GM19395 (cell line): ENCODE measurements around the gene PADI2.

Experiments
- ATAC-seq: cut with Tn5 transposase; IDR thresholded peaks from one replicate; pipeline ENCODE4 v1.9.1; 2021; ENCODE audit warnings: mild to moderate bottlenecking, moderate library complexity; ENCODE audit not compliant: unreplicated experiment

PADI2 gene

DNA sequence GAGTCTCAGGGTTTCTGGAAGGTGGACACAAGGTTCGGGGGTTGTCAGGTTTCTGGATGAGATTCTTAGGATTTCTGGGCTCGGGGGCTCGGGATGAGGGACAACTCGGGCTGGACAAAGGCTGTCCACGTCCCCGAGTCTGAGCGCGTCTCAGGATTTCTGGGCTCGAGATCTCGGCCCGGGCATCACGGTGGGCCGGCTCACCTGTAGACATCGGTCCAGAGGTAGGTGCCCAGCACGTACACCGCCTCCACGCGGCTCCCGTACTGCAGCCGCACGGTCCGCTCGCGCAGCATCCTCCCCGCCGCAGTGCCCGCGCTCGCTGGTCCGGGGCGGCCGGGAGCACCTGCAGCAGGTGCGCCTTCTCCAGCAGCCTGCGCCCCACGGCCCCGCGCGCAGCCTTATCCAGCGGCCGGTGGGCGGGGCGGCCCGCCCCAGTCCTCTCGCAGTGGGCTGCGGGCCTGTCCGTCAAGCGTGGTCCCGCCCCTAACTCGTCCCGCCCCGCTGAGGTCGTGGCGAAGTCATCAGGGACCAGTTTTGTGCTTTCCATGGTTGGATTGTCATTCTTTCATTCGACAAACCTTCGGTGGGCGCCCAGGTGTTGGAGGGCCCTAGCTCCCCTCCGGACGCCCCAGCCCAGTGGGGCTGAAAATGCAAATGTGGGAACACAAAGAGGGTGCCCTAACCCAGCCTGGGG, at the start of gene PADI2:
PADI2 (minus strand) TSS at position 376 of the 697 bp plus-strand sequence; CDS start at position 296, 80 bp downstream.
- no peak for ATAC-seq

DNA sequence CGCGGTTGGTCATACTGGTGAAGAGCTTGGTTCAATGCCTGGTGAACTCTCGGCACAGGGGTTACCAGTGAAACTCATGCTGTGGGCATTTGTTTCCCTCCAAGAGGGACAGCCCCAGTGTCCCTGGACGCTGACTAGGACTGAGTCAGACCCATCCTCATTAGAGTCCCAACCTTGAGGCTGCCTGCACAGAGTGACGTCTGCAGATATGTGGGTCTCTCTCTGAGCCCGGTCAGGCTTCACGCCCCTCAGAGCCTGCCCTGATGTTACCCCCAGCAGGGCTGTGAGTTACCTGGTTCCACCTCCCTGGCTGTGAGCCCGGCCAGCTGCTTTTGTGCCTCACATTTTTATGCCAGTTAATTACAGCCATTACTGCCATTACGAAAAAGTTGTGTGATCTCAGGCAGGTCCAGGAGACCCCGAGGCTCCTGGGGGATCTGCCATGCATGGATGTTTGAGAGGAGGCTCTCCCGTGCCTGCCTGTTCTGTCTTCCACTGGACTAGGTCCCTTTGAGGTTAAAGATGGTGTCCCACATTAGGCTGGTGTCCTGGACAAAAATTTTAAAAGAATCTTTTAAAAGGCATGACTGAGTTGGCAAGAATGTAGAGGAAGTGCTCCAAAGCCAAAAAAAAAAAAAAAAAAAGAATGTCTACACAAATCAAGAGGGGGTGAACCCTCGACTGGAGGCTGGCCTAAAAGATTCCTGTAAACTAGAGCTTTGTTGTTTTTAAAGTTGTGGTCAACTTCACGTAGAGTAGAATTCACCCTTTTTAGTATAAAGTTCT, 49.0 kb upstream of the PADI2 start:
- no peak for ATAC-seq

DNA sequence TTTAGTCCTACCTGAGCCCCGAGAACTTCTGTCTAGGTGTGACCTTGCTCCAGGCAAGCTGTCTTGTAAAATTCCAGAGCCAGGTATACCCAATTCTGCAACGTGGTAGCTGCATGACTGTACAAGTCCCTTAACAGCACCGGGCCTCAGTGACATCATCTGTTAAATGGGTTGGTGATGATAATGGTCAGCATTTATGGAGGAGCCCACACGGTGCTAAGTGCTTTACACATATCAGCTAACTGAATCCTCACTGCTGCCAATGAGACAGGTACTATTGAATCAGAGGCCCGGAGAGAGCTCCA, 48.5 kb upstream of the PADI2 start:
- no peak for ATAC-seq

DNA sequence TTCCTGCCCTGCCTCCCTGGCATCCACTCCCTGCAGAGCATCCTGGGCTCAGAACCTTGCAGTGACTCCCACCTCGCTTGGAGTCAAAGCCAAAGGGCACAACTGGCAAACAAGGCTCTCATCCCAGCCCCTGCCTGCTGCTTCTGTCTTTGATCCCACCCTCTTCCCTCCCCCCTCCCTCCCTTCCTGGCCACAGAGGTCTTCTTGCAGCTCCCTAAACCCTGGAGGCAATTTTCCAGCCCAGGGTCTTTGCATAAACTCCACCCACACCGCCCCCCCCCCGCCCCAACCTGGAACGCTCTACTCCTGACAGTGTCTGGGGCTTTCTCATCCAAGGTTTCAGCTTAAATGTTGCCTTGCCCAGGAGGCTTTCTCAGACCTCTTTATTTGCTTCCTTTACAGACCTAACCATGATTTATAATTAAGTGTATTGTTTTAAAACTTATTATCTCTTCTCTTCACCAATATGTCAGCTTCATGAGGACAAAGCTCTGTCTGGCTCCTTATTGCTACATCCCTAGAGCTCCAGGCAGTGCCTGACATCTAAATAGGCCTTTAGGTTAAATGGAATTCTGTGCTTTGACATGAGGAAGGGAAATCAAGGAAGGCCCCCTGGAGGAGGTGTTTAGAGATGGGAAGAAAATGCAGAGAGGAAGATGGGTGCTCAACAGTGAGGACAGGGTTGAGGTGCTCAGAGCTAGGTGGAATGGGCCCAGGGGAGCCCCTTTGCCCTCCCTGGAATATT, 48.0 kb upstream of the PADI2 start:
- ATAC-seq, result no peak

DNA sequence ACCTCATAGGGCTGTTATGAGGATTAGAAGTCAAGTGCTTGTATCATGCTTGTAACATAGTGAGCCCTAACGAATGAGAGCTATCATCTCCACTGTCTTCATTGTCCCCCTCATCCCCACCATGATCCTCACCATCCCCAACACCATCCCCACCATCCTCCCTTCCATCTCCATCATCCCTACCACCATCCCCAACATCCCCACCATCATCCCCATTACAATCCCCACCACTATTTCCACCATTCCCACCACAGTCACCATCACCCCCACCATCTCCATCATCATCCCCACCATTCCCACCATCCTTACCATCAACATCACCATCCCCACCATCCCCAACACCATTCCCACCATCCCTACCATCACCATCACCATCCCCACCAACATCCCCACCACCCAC, 46.6 kb upstream of the PADI2 start:
- ATAC-seq, result no peak

DNA sequence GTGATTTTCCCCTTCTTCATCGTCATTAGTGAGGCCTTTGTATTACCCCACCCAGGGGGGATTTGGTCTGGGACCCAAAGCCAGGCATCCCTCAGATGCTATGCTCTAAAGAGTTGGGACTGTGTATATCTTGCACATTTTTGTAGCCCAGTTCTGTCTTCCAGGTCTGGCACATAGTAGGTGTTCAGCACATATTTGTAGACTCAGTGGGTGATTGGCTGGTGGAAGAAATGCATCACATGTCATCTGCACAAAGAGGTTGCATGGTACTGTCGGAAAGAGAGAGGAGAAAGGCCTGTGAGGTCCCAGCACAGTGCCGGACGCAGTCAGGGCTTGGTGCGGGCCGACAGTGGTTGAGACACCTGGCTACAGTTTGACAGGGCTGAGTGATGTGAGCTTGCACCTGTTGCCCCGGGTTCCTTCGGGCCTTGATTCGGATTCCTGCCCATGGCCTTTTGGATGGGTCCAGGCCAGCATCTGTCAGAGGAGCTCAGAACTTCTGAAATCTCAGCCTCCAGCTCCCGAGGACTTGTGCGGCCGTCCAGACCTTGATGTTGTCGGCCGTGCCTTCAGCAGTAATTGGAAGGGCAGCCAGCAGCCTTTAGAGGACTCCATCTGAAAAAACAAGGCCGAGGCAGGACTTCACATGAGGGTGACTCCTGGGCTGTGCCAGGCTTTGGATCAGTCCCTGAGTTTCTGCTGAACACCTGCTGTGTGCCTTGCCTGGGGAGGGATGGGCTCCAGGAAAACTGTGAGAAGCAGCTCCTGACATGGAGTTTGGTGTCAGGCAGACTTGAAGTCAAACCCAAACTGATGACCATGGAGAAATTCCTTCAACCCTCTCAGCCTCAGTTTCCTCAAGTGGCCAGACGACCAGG, 44.8 kb upstream of the PADI2 start:
- no peak for ATAC-seq

DNA sequence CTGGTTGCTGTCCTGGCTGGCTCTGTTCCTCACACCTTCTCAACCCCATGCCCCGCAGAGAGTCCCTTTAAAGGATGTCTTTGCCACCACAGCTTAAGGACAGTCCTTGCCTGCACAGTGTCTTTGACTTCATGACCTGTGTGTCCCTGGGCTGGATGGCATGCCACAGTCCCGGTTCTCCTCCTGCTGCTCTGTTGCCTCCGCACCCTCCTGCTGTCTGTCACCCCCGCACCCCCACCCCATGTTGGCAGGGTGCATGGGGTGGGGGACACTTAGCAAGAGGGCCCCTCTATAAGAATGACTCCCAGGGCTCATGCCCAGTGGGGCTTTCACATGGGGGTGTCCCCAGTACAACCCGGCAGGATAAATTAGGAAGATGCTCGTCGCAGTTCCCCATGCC, 44.1 kb upstream of the PADI2 start:
- no peak for ATAC-seq

DNA sequence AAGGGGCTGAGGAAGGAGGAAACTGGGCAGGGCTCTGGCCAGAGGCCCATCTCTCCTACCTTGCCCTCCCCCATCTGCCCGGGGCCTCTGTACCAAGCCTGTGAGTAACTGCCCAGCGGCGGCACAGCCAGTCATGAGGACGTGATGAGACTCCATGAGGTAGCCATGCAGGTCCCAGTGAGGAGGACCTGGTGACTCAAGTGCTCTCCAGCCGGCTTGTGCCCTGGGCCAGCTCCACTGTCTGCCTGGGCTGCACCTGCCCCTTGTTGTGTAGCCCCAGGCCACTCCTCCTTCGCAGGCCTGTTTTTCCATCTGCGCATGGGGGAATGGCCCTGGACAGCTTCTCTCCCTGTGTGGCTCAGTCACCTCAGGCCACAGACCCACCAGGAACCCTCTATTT, 43.7 kb upstream of the PADI2 start:
- no peak for ATAC-seq

DNA sequence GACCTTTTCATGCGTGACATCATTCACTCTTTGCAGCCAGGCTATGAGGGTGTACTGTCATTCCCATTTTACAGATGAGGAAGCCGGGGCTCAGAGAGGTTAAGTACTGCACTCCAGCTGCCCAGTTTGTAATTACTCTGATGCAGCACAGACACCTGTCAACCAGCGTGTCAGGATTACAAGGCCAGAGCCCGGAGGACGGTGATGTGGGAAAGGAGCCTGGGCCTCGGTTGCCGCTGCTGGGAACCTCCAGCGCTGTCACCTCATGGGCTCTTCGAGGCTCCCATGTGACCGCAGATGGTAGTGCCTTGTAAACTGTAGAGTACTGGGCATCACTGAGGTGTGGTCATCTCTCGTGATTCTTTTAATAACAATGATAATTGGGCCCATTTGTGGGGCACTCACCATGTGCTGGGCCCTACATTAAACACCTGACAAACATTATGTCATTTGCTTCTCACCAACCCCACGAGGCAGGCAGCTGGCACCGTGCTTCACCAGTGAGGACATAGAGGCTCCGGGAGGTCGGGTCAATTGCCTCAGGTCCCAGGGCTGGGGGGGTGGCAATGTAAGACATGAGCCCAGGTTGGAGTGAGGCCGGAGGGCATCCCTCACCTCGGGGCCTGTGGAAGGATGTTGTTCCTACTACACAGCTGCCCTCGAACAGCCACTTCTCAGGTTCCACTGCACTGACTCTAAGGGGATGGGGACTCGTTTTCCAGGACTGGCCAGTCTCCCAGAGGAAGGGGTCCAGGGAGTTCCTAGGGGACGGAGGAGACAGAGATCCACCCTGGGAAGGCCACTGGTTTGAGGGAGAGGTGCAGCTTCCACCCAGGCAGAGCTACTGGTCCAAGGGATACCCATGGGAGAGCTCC, 42.9 kb upstream of the PADI2 start:
- ATAC-seq, result no peak

DNA sequence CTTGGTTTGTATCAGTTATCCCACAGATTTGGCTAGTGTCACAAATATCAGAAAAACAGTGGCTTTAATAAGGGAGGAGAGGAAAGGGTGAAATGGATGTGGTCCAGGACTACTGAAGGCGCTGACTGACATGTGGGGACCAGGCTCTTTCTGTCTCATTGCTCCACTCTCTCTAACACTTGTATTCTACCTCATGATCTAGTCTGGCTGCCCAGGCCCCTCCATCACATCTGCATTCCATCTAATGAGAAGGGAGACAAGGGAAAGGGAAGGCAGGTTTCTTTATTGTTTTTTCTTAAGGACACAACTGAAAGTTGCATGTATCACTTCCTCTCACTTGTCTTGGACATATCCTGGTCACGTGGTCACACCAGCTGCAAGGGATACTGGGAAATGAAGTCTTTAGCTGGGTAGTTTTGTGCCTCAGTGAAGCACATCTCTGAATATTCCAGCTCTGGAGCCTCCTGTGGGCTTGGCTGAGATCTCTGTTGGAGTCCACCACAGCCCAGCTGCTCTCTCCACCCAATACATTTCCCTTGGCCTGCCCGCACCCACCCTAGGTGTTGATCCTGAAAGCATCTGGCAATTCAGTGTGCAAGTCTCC, 42.0 kb upstream of the PADI2 start:
- ATAC-seq, result no peak

DNA sequence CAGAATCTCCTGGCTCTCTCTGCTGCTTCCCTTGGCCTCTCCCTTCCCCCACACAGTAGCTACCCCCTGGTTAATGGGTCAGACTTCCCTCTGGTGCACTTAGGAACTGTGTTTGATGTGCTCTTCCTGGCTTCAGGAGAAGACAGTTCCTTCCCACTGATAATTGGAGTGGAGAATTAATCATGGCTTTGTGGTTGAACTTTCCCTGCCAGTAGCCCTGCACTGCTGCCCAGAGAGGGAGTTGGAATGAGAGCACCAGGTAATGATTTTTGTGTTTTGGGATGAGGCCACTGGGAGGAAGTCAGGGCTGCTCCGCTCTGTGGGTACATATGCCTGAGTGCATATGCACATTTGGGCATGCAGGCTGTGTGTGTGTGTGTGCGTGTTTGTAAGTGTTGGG, 39.7 kb upstream of the PADI2 start:
- ATAC-seq, result no peak

DNA sequence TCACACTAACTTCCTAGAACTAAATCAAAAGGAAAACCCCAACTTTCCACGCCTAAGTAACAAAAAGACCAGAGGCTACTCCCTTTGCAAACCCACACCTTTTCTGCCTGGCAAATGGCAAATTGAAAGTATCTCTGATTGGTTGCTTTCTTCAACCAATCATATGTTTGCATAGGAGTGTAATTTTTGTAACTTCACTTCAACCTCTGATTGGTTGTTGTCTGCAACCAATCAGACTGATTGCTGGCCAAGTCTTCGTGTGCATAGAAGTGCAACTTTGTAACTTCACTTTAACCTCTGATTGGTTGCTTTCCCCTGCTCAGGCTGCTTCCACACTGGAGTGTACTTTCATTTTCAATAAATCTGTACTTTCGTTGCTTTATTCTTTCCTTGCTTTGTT, 36.9 kb upstream of the PADI2 start:
- ATAC-seq, result no peak

DNA sequence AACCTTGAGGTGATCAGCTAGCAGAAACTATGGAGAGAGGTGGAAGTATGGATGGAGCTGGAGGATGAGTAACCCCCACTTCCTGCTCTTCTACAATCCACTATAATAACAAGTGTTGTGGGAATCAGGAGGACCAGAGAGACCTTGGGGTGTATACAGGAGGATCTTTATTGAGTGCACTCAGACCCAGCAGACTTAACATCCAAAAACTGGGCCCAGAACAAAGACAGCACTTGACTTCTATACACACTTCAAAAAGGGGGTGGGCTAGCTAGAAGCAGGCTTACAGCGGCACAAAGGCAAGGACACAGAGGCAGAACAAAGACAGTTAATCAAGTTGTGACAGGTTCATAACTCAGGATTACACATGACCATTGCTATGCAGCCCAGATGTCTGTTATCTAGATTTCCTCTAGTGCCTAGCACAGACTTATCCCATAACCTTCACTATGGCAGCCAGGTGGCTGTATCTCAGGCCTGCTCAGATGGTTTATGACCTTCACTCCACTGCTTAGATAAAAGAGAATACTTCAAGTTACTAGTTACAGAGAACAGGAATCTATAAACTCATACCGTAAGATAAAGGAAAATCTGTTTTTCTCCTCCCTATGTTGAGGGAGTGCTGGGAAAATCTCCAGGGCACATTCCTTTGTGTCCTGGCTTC, 36.1 kb upstream of the PADI2 start:
- ATAC-seq, result no peak

DNA sequence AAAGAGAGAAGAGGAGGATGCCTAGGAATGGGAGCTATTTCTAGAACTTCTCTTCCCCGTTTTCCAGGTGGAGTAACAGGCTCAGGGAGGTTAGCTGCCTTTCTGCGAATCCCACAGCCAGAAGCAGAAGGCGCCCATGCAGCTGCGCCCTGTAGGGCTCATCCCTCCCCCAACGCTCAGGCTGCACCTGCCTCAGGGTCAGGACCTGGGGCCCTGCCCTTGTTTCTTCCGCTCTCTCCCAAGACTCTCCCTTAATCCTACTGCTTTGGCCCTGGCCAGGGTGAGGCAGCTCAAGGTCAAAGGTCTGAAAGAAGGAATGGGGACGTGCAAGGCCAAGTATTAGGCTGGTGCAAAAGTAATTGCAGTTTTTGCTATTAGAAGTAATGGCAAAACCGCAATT, 30.5 kb upstream of the PADI2 start:
- ATAC-seq, result no peak

DNA sequence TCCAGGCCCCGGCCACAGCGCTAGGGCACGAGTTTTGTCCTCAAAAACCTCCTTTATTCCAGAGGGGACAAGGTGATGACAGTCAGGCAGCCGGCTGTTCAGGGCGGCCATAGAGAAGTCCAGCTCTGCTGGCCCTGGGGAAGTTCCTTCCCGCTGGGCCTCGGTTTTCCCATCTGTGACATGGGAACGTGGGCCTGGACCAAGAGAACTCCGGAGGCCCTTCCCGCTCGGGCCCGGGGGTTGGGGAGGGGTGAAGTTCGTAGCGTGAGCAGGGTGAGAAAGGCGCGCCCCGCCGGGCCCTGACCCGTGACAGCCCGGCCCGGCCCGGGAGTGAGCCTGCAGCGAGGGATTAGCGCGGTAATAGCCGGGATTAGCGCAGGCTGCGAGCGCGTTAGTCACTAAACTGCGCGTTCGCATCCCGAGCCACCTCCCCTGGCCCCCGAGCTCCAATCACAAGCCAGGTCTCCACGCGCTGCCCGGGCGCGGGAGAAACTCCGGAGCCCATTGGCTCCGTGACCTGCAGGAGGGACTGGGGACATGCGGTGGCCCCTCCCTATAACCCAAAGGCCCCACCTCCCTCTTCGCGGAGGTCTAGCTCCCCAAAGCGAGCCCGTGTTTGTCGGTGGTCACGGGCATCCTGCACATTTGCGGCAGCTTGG, 29.8 kb upstream of the PADI2 start:
- ATAC-seq, result no peak

DNA sequence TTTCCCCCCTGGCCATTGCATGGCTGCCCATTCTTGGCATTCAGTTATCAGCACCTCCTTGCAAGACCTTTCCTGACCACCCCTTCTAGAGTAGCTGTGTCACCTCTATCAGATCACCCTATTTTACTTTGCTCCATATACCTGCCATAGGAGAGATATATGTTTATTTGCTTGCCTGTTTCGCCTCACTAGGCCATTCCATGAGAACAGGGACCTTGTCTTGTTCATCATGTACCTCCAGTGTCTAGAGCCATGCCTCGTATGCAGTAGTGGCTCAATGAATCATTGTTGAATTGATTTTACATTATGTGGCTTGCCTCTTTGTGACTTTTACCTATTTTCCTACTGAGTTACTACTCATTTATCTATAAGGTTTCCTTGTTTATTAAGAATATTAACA, 26.4 kb upstream of the PADI2 start:
- ATAC-seq, result no peak

DNA sequence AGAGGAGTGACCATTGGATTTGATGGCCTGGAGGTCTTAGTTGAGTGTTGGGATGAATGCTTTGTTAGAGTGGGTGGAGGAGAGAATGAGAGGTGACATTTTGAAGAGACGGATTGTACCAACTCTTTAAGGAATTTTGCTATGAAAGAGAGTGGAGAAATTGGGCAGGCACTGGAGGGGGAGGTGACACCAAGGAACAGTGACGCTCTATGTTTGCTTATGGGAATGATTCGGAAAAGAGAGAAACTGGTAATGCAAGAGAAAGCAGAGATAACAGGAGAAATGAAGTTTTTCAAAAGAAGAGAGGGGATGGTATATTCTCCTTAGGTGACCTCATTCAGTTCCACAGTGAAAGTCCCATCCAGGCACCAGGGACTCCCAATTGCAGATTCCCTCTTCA, 24.5 kb upstream of the PADI2 start:
- no peak for ATAC-seq

DNA sequence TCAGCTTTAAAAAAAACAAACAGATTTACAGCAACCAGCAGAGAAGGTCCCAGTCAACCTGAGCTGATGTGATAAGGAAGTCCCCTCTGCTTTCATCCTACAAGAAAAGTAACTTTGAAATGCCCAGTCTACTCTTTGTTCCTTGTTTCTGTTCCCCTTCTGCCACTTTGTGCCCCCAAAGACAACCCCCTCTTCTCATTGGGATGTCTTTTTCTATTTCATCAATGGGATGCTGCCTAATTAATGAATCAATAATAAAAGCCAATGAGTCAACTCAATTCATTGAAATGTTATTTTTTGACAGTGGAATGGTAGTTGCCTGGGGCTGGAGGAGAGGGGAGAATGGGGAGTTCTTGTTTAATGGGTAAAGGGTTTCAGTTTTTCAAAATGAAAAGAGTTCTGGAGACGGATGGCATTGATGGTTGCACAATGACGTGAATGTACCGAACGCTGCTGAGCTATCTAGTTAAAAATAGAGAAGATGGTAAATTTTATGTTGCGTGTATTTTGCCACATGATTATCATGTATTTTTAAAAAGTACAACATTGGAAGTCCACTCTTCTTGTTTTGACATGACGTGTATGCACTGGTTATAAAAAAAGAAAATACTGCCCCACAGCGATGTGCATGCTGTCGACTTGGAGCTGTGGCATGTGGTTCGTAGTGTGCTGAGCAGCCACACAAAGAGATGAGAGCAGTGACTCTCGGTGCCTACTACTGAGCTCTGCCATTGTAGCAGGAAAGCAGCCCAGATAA, 22.4 kb upstream of the PADI2 start:
- peak; percentile 61 for ATAC-seq
